Activated CD4-positive, alpha-beta T cell treated with anti-CD3 and anti-CD28 coated beads for 4 hours (primary cell): ENCODE data around the gene STK24.
A peak's percentile ranks its signal among the peaks of the same experiment; 100 is the strongest.
"Not testable (repeated sequence)": the region's sequence is repeated elsewhere in the genome, so short reads cannot be mapped to it uniquely, and the experiment has no call there.

Source experiments
- DNase-seq, 2 donors: peaks; one replicate each; pipeline ENCODE4 v3.0.0-alpha.2; 2020

STK24 gene

GRCh38 chr13:98581971-98582702, 5.2 kb upstream of the STK24 start:
- DNase-seq: no peak

- no peak for DNase-seq
Observed at GRCh38 chr13:98581381-98581780, 4.5 kb upstream of the STK24 start.

GRCh38 chr13:98580420-98580819, 3.5 kb upstream of the STK24 start:
- no peak for DNase-seq

- no peak for DNase-seq
Observed at GRCh38 chr13:98577836-98578285, 954 bp upstream of the STK24 start.

- DNase-seq: peak in 1 of 2 donors; percentile 40
Observed at GRCh38 chr13:98576200-98576945, 534 bp downstream of the STK24 start.

- DNase-seq: no peak
Observed at GRCh38 chr13:98575904-98576199, 1.1 kb downstream of the STK24 start.

GRCh38 chr13:98575009-98575903, 1.7 kb downstream of the STK24 start:
- DNase-seq: no peak

- DNase-seq: no peak
Observed at GRCh38 chr13:98571955-98572662, 4.8 kb downstream of the STK24 start.

GRCh38 chr13:98570929-98571372, 6.0 kb downstream of the STK24 start:
- peak in 1 of 2 donors; percentile 37 for DNase-seq

GRCh38 chr13:98569494-98570367, 7.2 kb downstream of the STK24 start:
- not testable (repeated sequence) for DNase-seq

GRCh38 chr13:98568918-98569317, 8.0 kb downstream of the STK24 start:
- DNase-seq: no peak

- DNase-seq: no peak
Observed at GRCh38 chr13:98567140-98567539, 9.8 kb downstream of the STK24 start.

- no peak for DNase-seq
Observed at GRCh38 chr13:98565726-98566565, 11.0 kb downstream of the STK24 start.

GRCh38 chr13:98564204-98564603, 12.7 kb downstream of the STK24 start:
- DNase-seq: no peak

GRCh38 chr13:98563071-98563470, 13.8 kb downstream of the STK24 start:
- peak; percentile 37 to 47 for DNase-seq

GRCh38 chr13:98559169-98559568, 17.7 kb downstream of the STK24 start:
- DNase-seq: no peak

GRCh38 chr13:98557937-98558792, 18.7 kb downstream of the STK24 start:
- DNase-seq: no peak

- DNase-seq: peak; percentile 64 to 67
Observed at GRCh38 chr13:98556968-98557631, 19.8 kb downstream of the STK24 start.
